GM12878 (cell line): Measurements from ENCODE around the gene BCOR.

ENCODE experiments used
- ASH2L ChIP-seq: fragments of 300-600, 200-600 bp; sonication (generic); IDR thresholded peaks from 2 replicates; pipeline ENCODE4 v1.6.1; 2017; ENCODE audit warnings: low read depth, mild to moderate bottlenecking, borderline replicate concordance
- CTCF ChIP-seq, 3 experiments: IDR thresholded peaks in 2 of 3; conservative IDR thresholded peaks in 1 of 3; 2 replicates each; pipeline ENCODE4 v1.5.1; 2011; ENCODE audit warnings: low read depth in 3 of 3, low read length in 3 of 3, mild to moderate bottlenecking in 3 of 3, control low read depth in 2 of 3, moderate library complexity in 2 of 3, inconsistent platforms in 1 of 3, mixed read lengths in 1 of 3; ENCODE audit not compliant: control insufficient read depth in 2 of 3, insufficient read depth in 1 of 3; ENCODE audit errors: extremely low read depth in 1 of 3
- CUX1 ChIP-seq: IDR thresholded peaks from 2 replicates; pipeline ENCODE4 v1.6.1; 2012; ENCODE audit warnings: improper control_type of control experiment, low read depth, low read length; ENCODE audit not compliant: insufficient replicate concordance
- JUND ChIP-seq: IDR thresholded peaks from 2 replicates; pipeline ENCODE4 v1.6.1; 2012; ENCODE audit warnings: low read depth, mild to moderate bottlenecking, low read length, improper control_type of control experiment, moderate library complexity
- MXI1 ChIP-seq: fragments of 150-350 bp; IDR thresholded peaks from 2 replicates; pipeline ENCODE4 v1.6.1; 2011; ENCODE audit warnings: low read depth, mild to moderate bottlenecking, inconsistent platforms, low read length, improper control_type of control experiment
- MYC ChIP-seq: IDR thresholded peaks from 2 replicates; pipeline ENCODE4 v1.6.1; 2011; ENCODE audit warnings: mild to moderate bottlenecking, low read length, moderate library complexity, inconsistent platforms; ENCODE audit not compliant: insufficient read depth, insufficient replicate concordance, insufficient read length, severe bottlenecking
- PAX5 ChIP-seq: IDR thresholded peaks from 2 replicates; pipeline ENCODE4 v1.6.1; 2011; ENCODE audit warnings: low read depth, low read length, borderline replicate concordance
- RBBP5 ChIP-seq: fragments of 200-600 bp; sonication (generic); conservative IDR thresholded peaks from 2 replicates; pipeline ENCODE4 v1.6.1; 2016
- REST ChIP-seq: IDR thresholded peaks from 2 replicates; pipeline ENCODE4 v1.6.1; 2012; ENCODE audit warnings: mild to moderate bottlenecking, low read depth, low read length
- SMC3 ChIP-seq: IDR thresholded peaks from 2 replicates; pipeline ENCODE4 v1.6.1; 2011; ENCODE audit warnings: low read length, improper control_type of control experiment, borderline replicate concordance
- USF1 ChIP-seq: IDR thresholded peaks from 2 replicates; pipeline ENCODE4 v1.6.1; 2011; ENCODE audit warnings: borderline replicate concordance, low read depth, mild to moderate bottlenecking, moderate library complexity, mixed read lengths, low read length; ENCODE audit not compliant: insufficient read depth; ENCODE audit errors: extremely low read length
- YY1 ChIP-seq: IDR thresholded peaks from 2 replicates; pipeline ENCODE4 v1.6.1; 2011; ENCODE audit warnings: low read depth, mild to moderate bottlenecking, low read length
- ZBTB11 ChIP-seq: fragments of 450-650 bp; formaldehyde crosslinking; IDR thresholded peaks from 2 replicates; pipeline ENCODE4 v1.5.0; 2022; ENCODE audit warnings: mild to moderate bottlenecking, missing genetic modification characterization
- ZNF384 ChIP-seq: IDR thresholded peaks from 2 replicates; pipeline ENCODE4 v1.6.1; 2012; ENCODE audit warnings: low read depth, mild to moderate bottlenecking, low read length, improper control_type of control experiment, borderline replicate concordance

- TF ChIP-seq MXI1: no peak
- TF ChIP-seq ZNF384: no peak
- no peak for TF ChIP-seq USF1
- no peak for TF ChIP-seq MYC
- no peak for TF ChIP-seq RBBP5
- no peak for TF ChIP-seq PAX5
- no peak for TF ChIP-seq REST
- TF ChIP-seq CTCF (IDR thresholded peaks at IDR 0.05 in 2 of 3, conservative IDR thresholded peaks at IDR 0.05 in 1 of 3; ENCODE audit: control insufficient read depth in 2 of 3, extremely low read depth in 1 of 3, insufficient read depth in 1 of 3, low read depth in 3 of 3, low read length in 3 of 3): no peak
- no peak for TF ChIP-seq ZBTB11 (CRISPR knock-in tag)
- no peak for TF ChIP-seq YY1
- no peak for TF ChIP-seq ASH2L
- TF ChIP-seq CUX1: no peak
- no peak for TF ChIP-seq SMC3
- no peak for TF ChIP-seq JUND
Measured at GRCh38 chrX:40054793-40055192, 43.0 kb downstream of the BCOR start.
